Measurements from ENCODE around the gene THEMIS.
A peak's percentile ranks its signal among the peaks of the same experiment; 100 is the strongest.
"Not testable (repeated sequence)": the region's sequence is repeated elsewhere in the genome, so short reads cannot be mapped to it uniquely, and the experiment has no call there.

The THEMIS gene

DNA sequence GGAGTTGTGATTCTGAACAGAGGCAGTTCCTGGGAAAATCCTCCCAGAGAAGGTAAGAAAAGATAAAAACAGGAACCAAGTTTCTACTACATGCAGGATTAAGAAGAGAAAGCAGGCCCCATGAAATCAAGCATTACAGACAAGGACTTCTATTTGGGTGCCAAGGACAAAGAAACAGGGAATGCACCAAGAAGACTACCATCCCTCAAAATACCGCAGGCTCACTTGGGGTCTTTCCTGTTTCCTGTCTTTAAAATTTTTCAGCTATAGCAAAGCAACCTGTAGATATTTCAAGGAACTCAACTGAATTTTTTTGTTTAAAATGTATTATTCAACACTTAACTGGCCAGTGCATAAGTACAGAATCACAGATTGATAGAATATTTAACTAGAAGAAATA is 107.5 kb downstream of the THEMIS start:
- no peak for DNase-seq

DNA sequence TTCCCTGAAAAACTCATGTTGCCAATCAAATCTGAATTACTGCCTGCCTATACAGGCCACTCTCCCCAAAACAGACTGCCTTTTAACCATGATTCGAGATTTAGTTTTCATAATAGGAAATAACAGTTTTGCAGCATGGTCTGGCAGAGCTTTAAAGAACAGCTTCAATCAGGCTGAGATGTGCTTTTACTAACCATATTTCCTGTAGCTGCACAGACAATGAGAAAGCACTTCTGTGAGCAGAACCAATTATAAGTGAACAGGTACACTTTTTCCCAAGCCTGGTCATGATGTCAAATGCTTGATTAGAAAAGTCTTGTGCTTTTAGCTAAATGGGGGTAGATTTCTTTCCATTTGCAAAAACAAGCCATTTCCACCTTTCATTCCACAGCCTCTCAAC is 108.2 kb downstream of the THEMIS start:
- DNase-seq, result no peak

DNA sequence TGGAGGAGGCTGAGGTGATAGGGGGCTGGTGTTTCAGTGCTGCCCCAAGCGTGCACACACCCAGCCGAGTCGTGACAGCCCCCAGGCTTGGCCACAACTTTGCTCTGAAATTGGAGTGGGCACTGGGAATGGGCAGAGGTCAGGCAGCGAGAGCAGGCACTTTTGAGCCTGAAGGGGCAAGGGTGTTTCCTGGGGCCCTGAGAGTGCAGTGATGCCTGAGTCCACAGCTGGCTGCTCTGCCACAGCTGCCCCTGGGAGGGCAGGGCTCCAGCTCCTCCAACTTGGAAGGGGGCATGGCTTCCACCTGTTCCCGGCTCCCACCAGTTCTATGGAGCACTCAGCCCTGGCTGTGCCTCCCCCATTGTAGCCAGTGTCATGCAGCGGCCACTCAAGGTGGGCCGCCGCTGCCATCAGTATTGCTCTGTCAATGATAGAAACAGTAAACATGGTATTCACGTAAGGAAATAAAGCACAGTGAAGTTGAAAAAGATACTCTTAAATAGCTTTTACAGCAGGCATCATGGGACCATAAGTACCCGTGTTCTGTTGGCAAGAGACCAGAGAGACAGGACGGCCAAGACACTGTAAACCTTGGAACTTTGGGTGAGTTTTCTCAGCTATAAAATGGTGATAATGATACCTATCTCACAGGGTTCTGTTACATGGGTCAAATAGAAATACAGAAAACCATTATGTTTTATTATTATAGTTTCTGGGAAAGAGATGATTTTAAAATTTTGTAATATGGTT is 108.9 kb downstream of the THEMIS start:
- DNase-seq, result no peak

DNA sequence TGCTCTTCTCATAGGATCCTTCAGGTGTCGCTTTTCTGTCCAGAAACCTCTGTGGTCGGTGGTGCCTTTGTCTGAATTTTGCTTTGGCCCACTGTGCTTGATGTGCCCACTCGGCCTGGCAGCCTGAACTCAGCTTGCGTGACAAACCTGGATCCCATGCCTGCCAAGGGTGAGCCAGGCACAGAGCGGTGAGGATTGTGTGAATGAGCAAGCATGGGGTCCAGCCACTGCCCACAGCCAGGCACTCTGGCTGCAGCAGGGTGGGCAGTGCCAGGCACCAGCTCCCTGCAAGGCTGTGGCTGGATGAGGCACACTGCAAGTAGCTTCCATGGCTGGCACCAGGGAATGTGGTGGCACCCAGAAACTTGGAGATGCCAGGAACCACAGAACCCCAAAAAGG is 110.3 kb downstream of the THEMIS start:
- DNase-seq, result no peak

- DNase-seq, result no peak
Measured at GRCh38 chr6:127786109-127786508, 114.7 kb downstream of the THEMIS start.

GRCh38 chr6:127784468-127784867 is 116.4 kb downstream of the THEMIS start:
- DNase-seq, result no peak

DNA sequence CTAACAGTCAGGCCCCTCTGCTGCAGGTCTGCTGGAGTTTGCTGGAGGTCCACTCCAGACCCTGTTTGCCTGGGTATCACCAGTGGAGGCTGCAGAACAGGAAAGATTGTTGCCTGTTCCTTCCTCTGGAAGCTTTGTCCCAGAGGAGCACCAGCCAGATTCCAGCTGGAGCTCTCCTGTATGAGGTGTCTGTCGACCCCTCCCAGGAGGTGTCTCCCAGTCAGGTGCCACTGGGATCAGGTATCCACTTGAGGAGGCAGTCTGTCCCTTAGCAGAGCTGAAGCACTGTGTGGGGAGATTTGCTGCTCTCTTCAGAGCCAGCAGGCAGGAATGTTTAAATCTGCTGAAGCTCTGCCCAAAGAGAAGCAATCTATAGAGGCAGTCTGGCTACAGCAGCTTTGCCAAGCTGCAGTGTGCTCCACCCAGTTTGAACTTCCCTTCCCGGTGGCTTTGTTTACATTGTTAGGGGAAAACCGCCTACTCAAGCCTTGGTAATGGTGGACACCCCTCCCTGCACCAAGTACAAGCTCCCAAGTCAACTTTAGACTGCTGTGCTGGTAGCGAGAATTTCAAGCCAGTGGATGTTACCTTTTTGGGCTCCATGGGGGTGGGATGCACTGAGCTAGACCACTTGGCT is 119.1 kb downstream of the THEMIS start:
- DNase-seq, result not testable (repeated sequence)

GRCh38 chr6:127776320-127776719 is 124.5 kb downstream of the THEMIS start:
- DNase-seq, result no peak

GRCh38 chr6:127775371-127775770 is 125.5 kb downstream of the THEMIS start:
- no peak for DNase-seq

- no peak for DNase-seq
Measured at GRCh38 chr6:127768745-127769144, 132.1 kb downstream of the THEMIS start.

DNA sequence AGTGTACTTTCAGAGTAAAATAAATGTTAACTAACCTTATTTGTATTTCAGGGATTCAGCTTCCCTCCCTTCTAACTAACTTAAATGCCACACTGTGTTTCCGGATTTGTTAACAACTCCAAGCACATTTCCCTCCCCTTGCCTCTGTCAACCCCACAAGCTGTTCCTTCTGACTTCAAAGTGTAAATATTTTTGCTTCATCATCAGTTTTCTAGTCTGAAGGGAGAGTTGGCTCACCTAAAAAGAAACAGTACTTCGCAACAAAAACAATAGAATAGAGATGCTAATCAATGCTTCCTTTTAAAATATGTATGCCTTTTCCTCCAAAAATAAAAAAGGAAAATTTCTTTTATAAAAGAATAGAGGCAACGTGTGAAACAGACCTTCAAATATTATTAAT is 132.6 kb downstream of the THEMIS start:
- DNase-seq, result no peak

DNA sequence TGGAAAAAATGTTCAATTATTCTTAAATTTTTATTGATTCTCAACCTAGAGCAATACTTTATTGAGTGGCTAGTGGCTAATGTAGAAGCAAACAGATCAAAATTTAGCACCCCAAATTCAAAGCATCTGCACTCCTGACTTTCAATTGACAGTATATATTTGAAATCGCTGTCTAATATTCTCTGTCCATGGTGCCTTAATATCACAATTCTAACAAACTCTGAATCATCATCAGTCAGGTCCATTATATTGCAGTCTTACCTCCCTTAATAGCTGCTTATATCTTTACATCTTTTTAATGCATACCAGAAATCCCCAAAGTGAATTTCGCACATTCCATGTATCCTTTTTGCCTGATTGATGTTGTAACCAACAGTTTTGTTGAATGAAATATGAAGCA is 134.9 kb downstream of the THEMIS start:
- DNase-seq, result no peak

- no peak for DNase-seq
Measured at GRCh38 chr6:127762284-127762683, 138.6 kb downstream of the THEMIS start.

DNA sequence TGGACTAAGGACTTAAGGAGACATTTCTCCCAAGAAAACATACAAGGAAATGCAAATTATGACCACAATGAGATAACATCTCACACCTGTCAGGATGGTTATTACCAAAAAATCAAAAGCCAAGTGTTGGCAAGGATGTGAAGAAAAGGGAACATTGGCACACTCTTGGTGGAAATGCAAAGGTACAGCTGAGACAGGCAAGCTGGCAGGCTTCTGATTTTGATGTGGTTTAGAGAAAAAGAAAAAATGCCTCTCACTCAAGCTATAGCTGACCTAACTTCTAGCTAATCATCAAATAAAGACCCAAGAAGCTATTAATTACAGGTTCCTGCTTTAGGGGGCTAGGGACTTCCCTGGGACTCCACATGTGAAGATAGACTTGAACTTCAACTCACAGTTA is 139.8 kb downstream of the THEMIS start:
- no peak for DNase-seq

DNA sequence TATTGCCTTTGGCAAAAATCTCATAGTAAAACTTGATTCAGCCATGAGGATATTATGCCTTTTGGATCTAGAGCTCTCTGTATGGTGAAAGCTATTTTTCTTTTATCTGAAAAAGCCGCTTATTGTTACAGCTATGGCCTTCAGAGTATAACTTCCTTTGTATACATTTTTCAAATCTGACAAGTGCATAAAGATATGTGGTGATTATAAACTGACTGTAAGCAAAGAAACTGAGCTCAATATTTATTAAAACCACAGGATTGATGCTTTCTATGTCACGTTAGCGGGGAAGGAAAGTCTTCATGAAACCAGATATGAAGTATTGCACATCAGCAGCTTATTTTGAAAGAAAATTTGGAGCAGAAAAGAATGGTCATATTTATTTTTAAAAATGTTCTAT is 151.8 kb downstream of the THEMIS start:
- DNase-seq, result no peak

DNA sequence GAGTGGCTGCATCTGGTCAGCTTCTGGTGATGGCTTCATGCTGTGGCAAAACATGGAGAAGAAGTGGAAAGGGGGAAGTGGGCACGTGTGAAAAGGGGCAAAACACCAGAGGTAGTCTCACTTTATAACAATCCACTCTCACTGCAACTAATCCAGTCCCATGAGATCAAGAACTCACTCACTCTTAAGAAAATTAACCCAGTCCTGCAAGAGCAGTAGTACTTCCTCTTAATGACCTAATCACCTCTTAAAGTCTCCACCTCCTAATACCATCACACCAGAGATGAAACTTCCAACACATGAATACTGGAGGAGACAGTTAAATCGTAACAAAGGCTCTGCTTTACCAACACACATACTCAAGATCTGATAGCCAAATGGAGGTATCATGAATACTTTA is 152.6 kb downstream of the THEMIS start:
- no peak for DNase-seq

DNA sequence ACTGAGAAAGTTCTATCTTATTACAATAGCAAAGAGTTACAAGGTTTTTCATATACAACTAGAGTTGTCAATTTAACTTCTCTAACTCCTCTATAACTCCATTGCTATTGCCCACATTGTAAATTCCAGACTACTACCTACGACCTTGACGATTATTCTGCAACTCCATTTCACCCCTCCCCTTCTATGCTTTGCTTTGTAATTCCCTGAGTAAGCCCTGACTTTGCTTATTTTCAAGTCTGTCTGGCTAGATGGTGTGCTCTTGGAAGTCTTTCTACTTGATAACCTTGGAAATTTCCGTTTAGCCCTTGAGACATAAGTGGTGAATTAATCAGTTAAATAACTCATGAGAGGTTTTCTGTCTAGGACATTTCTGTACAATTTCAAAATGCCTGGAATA is 162.4 kb downstream of the THEMIS start:
- DNase-seq, result no peak

DNA sequence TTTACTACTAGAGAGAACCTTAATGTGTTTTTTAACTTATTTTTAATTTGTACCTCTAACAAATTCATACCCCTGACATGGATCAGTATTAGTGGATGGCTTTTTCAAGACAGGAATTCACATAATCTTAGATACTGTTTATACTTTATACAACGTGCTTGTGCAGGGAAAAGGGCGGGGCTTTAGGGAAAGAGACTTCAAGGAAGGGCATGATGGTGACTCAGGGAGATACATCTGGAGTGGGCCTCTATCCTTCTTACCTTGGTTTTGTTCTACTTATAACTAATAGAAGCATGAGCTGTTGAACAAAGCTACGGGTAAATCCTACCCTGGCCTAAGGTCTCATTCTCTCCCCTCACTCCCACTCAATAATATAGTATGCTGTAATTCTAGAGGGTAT is 163.1 kb downstream of the THEMIS start:
- no peak for DNase-seq

GRCh38 chr6:127737009-127737486 is 163.8 kb downstream of the THEMIS start:
- DNase-seq, result peak in 1 of 2 experiments; percentile 7

DNA sequence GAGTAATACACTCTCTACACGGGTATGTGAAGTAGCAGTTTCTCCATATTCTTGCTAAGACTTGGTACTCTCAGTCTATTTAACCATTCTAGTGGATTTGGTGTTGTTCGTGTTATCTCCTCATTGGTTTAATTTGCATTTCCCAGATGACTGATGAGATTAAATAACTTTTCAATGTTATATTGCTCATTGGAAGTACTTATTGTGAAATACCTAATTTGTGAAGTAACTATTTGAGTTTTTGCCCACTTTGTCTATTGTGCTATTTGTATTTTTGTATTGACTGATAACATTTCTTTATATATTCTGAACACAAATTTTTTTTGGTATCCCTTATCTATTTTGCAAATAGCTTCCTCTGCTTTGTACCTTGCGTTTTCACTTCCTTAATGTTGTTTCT is 167.9 kb downstream of the THEMIS start:
- no peak for DNase-seq

DNA sequence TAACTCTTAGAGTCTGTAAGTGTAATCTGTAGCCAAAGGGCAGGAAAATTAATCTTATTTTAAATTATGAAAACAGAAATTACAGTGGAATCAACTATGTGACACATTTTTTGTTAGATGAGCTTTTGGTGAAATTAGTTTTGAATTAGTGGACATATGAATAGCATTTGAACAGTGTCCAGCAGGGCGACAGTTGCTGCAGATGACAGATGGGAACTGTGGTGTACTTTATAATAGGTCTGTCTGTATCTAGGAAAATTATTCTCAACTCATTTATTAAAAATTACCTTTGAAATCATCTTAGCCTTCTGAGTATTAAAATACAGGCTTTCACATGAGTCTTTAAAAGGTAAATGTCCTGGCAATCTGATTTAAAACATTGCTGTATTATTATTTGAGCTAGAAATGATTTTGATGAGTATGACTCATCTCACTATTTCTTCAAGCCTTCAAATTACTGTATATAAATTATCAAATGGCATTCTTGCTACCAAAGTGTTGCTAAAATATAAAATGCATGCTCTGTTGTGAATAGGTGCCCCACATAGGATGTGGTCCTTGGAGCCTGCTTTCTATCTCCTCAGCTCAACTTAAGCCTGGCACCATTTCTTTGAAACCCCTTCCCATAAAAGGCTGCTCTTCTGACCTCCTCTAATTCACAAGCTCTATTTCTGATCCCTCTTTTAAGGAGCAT is 173.5 kb downstream of the THEMIS start:
- no peak for DNase-seq

DNA sequence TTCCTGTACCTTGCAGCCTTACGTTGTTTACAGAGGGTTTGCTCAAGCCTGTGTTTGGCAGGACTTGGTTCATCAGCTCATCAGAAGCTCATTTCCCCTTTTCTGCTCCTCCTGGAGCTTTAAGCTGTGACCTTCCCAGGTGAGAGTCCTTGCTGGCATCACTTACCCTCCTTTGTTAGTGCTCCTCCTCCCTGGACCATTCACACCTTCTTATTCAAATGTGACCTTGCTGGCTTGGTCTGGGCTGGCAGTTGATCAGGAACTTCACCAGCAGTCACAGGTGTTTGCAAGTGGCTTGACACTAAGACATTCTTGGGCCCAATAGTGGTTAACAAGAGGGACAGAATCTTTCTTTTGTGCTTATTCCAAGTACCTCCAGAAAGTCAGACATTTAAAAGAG is 175.0 kb downstream of the THEMIS start:
- no peak for DNase-seq

DNA sequence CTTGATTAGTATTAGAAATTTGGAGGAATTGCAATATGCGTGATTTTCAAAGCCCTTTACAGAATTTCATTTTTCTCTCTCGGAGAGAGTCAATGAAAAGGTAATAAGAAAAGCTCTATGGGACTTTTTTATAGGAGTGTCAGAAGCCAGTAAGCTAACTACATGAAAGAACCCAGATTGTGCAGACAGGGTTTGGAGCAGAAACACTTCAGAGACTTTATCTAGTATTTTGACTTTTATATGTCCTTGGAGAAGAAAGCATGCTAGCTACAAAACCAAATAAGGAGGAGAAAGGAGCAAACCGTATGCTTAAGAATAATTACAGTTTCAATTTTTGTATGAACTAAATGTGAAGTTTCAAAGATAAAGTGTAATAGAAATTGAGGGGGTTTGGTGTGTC is 182.2 kb downstream of the THEMIS start:
- DNase-seq, result no peak

GRCh38 chr6:127717384-127717783 is 183.5 kb downstream of the THEMIS start:
- no peak for DNase-seq
